B cell (primary cell): Measurements from ENCODE around the gene LCE2B.

Experiments used
- EZH2 ChIP-seq: IDR thresholded peaks from 2 replicates; pipeline ENCODE4 v1.6.1; 2012; ENCODE audit warnings: borderline replicate concordance, low read depth, mild to moderate bottlenecking, moderate library complexity, low read length; ENCODE audit not compliant: insufficient read depth, poor library complexity, severe bottlenecking
- TF ChIP-seq, protein P1 (sequence below): fragments of 200-600 bp; IDR thresholded peaks from one replicate; pipeline ENCODE4 v1.8.0; 2022; ENCODE audit warnings: antibody characterized with exemption, mild to moderate bottlenecking

DNA sequence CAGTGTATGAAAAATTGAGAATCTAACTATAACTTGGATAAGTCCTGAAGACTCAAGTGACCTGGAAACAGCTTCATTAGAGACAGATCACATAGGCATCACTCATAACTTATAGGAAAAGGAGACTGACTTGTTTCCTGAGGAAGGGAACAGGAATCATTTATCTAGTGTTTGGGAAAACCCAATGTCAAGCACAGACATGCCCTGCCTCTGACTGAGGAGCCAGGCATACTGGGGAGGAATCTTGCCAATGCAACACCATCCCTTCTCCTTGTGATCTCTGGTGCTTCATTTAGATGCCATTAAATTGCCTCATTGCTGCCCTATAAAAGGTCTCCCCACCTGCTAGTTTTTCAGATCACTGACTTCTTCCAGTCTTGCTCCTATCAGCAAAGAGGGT lies 32.3 kb downstream of the LCE2B start:
- TF ChIP-seq, protein P1, sequence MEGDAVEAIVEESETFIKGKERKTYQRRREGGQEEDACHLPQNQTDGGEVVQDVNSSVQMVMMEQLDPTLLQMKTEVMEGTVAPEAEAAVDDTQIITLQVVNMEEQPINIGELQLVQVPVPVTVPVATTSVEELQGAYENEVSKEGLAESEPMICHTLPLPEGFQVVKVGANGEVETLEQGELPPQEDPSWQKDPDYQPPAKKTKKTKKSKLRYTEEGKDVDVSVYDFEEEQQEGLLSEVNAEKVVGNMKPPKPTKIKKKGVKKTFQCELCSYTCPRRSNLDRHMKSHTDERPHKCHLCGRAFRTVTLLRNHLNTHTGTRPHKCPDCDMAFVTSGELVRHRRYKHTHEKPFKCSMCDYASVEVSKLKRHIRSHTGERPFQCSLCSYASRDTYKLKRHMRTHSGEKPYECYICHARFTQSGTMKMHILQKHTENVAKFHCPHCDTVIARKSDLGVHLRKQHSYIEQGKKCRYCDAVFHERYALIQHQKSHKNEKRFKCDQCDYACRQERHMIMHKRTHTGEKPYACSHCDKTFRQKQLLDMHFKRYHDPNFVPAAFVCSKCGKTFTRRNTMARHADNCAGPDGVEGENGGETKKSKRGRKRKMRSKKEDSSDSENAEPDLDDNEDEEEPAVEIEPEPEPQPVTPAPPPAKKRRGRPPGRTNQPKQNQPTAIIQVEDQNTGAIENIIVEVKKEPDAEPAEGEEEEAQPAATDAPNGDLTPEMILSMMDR: no peak
- TF ChIP-seq EZH2: no peak
